Measurements from ENCODE around the gene DDX50. TPM values are rescaled to one million over a fixed set of nuclear protein-coding genes. Genes with fewer than 3 reads are reported as not detected.

The DDX50 gene
- total RNA-seq, 4 donors from 2014 or later = 43.5 to 57.6 (median 50.3) TPM

GRCh38 chr10:68982389-68982788 lies 81.3 kb downstream of the DDX50 start:
- Histone ChIP-seq H3K9me3 (no peaks in the 10 kb centered on the region), H3K27ac (no peak overlapping the region), H3K27me3 (no peaks in the 10 kb centered on the region), H3K4me1 (no peaks in the 10 kb centered on the region), H3K4me3 (no peak overlapping the region), H3K36me3 (peaks cover 0 to 80% of the 10 kb centered on the region in 2 donors)
- TF ChIP-seq POLR2A (IDR thresholded peaks at IDR 0.05) (no peak), EP300 (IDR thresholded peaks at IDR 0.05) (no peak), POLR2AphosphoS5 (IDR thresholded peaks at IDR 0.05) (no peak)
- TF ChIP-seq, protein P1, sequence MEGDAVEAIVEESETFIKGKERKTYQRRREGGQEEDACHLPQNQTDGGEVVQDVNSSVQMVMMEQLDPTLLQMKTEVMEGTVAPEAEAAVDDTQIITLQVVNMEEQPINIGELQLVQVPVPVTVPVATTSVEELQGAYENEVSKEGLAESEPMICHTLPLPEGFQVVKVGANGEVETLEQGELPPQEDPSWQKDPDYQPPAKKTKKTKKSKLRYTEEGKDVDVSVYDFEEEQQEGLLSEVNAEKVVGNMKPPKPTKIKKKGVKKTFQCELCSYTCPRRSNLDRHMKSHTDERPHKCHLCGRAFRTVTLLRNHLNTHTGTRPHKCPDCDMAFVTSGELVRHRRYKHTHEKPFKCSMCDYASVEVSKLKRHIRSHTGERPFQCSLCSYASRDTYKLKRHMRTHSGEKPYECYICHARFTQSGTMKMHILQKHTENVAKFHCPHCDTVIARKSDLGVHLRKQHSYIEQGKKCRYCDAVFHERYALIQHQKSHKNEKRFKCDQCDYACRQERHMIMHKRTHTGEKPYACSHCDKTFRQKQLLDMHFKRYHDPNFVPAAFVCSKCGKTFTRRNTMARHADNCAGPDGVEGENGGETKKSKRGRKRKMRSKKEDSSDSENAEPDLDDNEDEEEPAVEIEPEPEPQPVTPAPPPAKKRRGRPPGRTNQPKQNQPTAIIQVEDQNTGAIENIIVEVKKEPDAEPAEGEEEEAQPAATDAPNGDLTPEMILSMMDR (IDR thresholded peaks at IDR 0.05) = no peak
- no peak for ATAC-seq
- 88 to 91% methylated on average over 7 to 11 of the region's 11 CpGs for WGBS, 2 donors (ENCODE audit: low coverage in 1 of 2)

GRCh38 chr10:68987611-68988010 lies 86.5 kb downstream of the DDX50 start:
- H3K27me3 ChIP-seq = no peaks in the 10 kb centered on the region
- H3K4me1 ChIP-seq = peaks cover 3 to 39% (median 21%) of the 10 kb centered on the region in 3 donors
- H3K9me3 ChIP-seq = no peaks in the 10 kb centered on the region
- TF ChIP-seq POLR2A (IDR thresholded peaks at IDR 0.05) (no peak), POLR2AphosphoS5 (IDR thresholded peaks at IDR 0.05) (no peak), EP300 (IDR thresholded peaks at IDR 0.05) (no peak)
- TF ChIP-seq, protein P1 (IDR thresholded peaks at IDR 0.05) = no peak
- peaks cover 0 to 29% of the 10 kb centered on the region in 2 donors for H3K36me3 ChIP-seq
- no peak for ATAC-seq
- no peak overlapping the region for H3K27ac ChIP-seq
- H3K4me3 ChIP-seq = no peak overlapping the region
- 71 to 82% methylated on average over 3 of the region's 3 CpGs for WGBS, 2 donors (ENCODE audit: low coverage in 1 of 2)

GRCh38 chr10:68988530-68989316 lies 87.6 kb downstream of the DDX50 start, which contains the start of gene KIFBP:
Gene KIFBP (plus strand): TSS chr10:68988803. CDS start chr10:68988833, 30 bp downstream.
- H3K4me3 ChIP-seq = peak within 1 kb of the TSS; percentile 75 to 96
- peak; percentile 97 for ATAC-seq
- H3K9me3 ChIP-seq = no peaks in the 10 kb centered on the region
- H3K27ac ChIP-seq = peak within 1 kb of the TSS; percentile 75 to 94 (median 90)
- peaks cover 10 to 50% (median 29%) of the 10 kb centered on the region in 3 donors for H3K4me1 ChIP-seq
- peaks cover 0 to 18% of the 10 kb centered on the region in 2 donors for H3K36me3 ChIP-seq
- TF ChIP-seq POLR2A (IDR thresholded peaks at IDR 0.05) (peak; percentile 69 to 77), POLR2AphosphoS5 (IDR thresholded peaks at IDR 0.05) (peak; percentile 96), EP300 (IDR thresholded peaks at IDR 0.05) (no peak)
- TF ChIP-seq, protein P1 (IDR thresholded peaks at IDR 0.05) = peak in 3 of 4 experiments; percentile 31 to 58 (median 50)
- 0% methylated on average over 14 of the region's 62 CpGs for WGBS, 2 donors (ENCODE audit: low coverage in 1 of 2)
- no peaks in the 10 kb centered on the region for H3K27me3 ChIP-seq

DNA sequence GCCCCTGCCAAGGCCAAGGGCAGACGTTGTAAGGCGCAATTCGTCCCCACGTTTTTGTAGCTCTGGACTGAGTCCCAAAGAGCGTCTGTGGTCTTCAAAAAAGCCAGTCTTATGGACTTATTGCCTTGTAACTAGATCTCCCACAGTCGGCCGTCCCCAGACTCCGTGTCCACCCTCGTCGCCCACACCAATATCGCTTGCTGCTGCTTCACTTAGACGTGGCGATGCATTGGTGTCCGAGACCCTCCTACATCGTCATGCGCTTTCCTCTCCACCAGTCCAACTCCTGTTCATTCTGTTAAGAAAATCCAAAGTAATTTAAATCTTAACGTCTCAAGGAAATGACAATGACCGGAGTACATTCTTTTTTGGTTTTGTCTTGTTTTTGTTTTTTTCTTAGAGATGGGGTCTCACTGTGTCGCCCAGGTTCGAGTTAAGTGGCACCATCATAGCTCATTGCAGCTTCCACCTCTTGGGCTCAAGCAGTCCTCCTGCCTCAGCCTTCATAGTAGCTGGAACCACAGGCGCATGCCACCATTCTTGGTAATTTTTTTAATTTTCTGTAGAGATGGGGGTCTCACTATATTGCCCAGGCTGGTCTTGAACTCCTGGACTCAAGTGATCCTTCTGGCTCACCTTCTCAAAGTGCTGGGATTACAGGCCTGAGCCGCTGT lies 88.3 kb downstream of the DDX50 start:
- no peaks in the 10 kb centered on the region for H3K27me3 ChIP-seq
- H3K9me3 ChIP-seq = no peaks in the 10 kb centered on the region
- peaks cover 0 to 11% of the 10 kb centered on the region in 2 donors for H3K36me3 ChIP-seq
- ATAC-seq = no peak
- WGBS, 2 donors (ENCODE audit: low coverage in 1 of 2) = 4 to 14% methylated on average over 14 to 22 of the region's 22 CpGs
- H3K27ac ChIP-seq = peak overlapping the region; percentile 75 to 94 (median 90)
- H3K4me1 ChIP-seq = peaks cover 10 to 58% (median 29%) of the 10 kb centered on the region in 3 donors
- TF ChIP-seq POLR2A (IDR thresholded peaks at IDR 0.05) (no peak), POLR2AphosphoS5 (IDR thresholded peaks at IDR 0.05) (no peak)
- TF ChIP-seq, protein P1 (IDR thresholded peaks at IDR 0.05) = no peak
- H3K4me3 ChIP-seq = peak overlapping the region; percentile 75 to 96
